Skeletal muscle tissue (tissue), 4 donors: ENCODE data around the gene CASS4. TPM values are rescaled to one million over a fixed set of nuclear protein-coding genes. Genes with fewer than 3 reads are reported as not detected.
A peak's percentile ranks its signal among the peaks of the same experiment; 100 is the strongest.

ENCODE experiments used
- H3K27ac ChIP-seq: one replicate; pipeline ENCODE4 v1.7.0; 2013; ENCODE audit warnings: mild to moderate bottlenecking, low read depth, low read length, inconsistent platforms
- H3K27me3 ChIP-seq, 3 donors: one replicate each; pipeline ENCODE4 v1.7.0; 2013; ENCODE audit warnings: low read length in 3 of 3; ENCODE audit not compliant: control insufficient read depth in 3 of 3, insufficient read depth in 3 of 3
- H3K36me3 ChIP-seq, 3 donors: one replicate each; pipeline ENCODE4 v1.7.0; 2013; ENCODE audit warnings: low read length in 3 of 3; ENCODE audit not compliant: control insufficient read depth in 3 of 3, insufficient read depth in 3 of 3
- H3K4me1 ChIP-seq, 3 donors: one replicate each; pipeline ENCODE4 v1.7.0; 2013; ENCODE audit warnings: low read length in 3 of 3, mild to moderate bottlenecking in 3 of 3; ENCODE audit not compliant: control insufficient read depth in 3 of 3, insufficient read depth in 3 of 3
- H3K4me3 ChIP-seq, 3 donors: one replicate each; pipeline ENCODE4 v1.7.0; 2013; ENCODE audit warnings: low read length in 3 of 3
- H3K9ac ChIP-seq, 3 donors: one replicate each; pipeline ENCODE4 v1.7.0; 2013; ENCODE audit warnings: low read length in 3 of 3, mild to moderate bottlenecking in 3 of 3, moderate library complexity in 2 of 3, low read depth in 1 of 3
- H3K9me3 ChIP-seq, 3 donors: one replicate each; pipeline ENCODE4 v1.7.0; 2013; ENCODE audit warnings: low read length in 3 of 3; ENCODE audit not compliant: control insufficient read depth in 3 of 3
- total RNA-seq: library from RNA; depleted of rRNA; stranded (reverse); fragments of >200 nt; gene quantifications from one replicate; pipeline ENCODE4 v1.2.3, GENCODE V29; 2014
- donor health status: Osteomylitis.

The CASS4 gene, protein sequence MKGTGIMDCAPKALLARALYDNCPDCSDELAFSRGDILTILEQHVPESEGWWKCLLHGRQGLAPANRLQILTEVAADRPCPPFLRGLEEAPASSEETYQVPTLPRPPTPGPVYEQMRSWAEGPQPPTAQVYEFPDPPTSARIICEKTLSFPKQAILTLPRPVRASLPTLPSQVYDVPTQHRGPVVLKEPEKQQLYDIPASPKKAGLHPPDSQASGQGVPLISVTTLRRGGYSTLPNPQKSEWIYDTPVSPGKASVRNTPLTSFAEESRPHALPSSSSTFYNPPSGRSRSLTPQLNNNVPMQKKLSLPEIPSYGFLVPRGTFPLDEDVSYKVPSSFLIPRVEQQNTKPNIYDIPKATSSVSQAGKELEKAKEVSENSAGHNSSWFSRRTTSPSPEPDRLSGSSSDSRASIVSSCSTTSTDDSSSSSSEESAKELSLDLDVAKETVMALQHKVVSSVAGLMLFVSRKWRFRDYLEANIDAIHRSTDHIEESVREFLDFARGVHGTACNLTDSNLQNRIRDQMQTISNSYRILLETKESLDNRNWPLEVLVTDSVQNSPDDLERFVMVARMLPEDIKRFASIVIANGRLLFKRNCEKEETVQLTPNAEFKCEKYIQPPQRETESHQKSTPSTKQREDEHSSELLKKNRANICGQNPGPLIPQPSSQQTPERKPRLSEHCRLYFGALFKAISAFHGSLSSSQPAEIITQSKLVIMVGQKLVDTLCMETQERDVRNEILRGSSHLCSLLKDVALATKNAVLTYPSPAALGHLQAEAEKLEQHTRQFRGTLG
- 3.7 TPM for total RNA-seq

DNA sequence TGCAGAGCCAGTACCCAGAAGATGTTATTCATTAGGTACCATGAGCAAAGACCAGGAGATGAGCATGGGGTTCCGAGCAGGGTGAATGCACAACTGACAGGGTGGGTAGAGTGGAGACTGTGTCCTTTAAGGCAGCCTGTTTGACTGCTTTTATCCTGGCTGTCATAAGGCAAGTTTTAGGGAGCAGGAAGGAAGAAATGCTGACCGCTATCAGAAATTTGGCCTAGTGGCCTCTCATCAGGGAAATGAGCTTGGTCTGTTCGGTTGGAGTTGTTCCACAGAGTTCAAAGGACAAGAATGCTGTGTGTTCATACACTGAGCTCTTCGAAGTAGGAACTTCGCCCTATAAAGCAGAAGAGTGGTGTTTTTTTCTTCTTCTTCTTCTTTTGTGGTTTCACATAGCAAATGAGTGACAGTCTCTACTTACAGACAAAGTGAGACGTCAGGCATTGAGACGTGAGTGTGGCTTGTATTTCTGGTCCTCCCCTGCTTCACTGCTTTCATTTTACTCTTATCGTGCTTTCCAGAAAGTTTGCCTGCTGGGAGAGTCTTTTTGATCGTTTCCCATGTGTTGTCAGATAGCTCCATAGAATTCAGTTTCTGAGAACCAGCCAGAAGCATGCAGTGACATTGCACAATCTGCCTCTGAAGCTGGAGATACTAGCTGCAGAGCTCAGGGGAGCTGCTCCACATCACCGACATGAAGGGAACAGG lies at the start of gene CASS4:
CASS4 (plus strand) TSS at position 502 of the 714 bp plus-strand sequence; CDS start at position 701, 199 bp downstream.
- peaks cover 3 to 5% (median 5%) of the 10 kb centered on the region in 3 donors for H3K4me1 ChIP-seq
- H3K27me3 ChIP-seq: no peaks in the 10 kb centered on the region
- peaks cover 9 to 16% (median 12%) of the 10 kb centered on the region in 3 donors for H3K36me3 ChIP-seq
- peak within 1 kb of the TSS; percentile 18 to 29 (median 28) for H3K4me3 ChIP-seq
- H3K27ac ChIP-seq: peak within 1 kb of the TSS; percentile 28
- H3K9me3 ChIP-seq: no peaks in the 10 kb centered on the region
- H3K9ac ChIP-seq: peak within 1 kb of the TSS in 2 of 3 donors; percentile 25 to 43

DNA sequence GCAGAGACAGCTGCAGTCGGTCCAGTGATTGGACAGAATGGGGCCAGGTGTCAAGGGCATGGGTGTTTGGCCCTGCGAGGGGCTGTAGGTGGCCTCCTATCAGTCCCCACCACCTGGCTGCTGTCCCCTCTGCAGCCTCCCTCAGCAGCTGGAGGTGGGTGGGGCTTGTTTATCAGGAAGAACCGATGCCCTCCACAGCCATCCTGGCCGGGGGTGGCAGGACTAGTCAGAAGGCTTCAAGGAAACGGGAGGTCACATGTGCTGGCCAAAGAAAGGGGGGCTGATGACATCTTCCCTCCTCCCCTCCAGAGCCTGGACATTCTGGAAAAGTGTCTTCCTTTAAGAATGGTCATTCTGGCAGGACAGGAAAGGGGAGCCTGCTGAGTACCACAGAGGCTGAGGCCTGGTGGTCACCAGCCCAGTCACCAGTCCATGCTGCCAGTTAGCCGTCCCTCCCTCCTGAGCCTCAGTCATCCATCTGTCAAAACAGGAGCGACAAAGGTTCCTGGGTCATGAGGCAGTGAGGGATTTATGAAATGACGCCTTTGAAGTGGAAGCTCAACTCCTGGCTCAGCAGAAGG lies 49.1 kb upstream of the CASS4 start:
- Histone ChIP-seq H3K4me1 (peaks cover 21 to 34% (median 24%) of the 10 kb centered on the region in 3 donors), H3K36me3 (peaks cover 21 to 25% (median 24%) of the 10 kb centered on the region in 3 donors), H3K9me3 (no peaks in the 10 kb centered on the region), H3K4me3 (no peak overlapping the region), H3K9ac (peak overlapping the region in 1 of 3 donors; percentile 30), H3K27ac (no peak overlapping the region), H3K27me3 (no peaks in the 10 kb centered on the region)

DNA sequence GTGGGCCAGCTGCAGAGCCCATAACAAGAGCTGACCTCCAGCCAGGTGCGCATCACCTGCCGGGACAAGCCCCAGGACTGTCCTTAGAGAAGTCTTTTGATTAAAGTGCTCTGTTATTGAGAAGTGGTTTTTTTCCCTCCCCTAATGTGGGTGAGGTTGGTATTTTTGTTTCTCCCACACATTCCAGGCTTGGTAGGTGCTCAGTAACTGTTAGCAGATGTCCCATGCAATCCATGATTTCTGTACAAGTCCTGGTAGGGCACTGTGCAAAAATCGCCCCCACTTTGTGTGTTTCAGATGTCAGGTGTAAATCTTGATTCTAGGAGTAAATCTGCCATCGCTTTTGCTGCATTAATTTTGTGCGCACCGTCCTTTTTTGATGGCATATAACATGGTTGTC lies 48.6 kb upstream of the CASS4 start:
- H3K36me3 ChIP-seq: peaks cover 21 to 25% (median 24%) of the 10 kb centered on the region in 3 donors
- H3K27ac ChIP-seq: no peak overlapping the region
- H3K27me3 ChIP-seq: no peaks in the 10 kb centered on the region
- no peak overlapping the region for H3K4me3 ChIP-seq
- no peak overlapping the region for H3K9ac ChIP-seq
- H3K9me3 ChIP-seq: no peaks in the 10 kb centered on the region
- H3K4me1 ChIP-seq: peaks cover 21 to 34% (median 23%) of the 10 kb centered on the region in 3 donors

DNA sequence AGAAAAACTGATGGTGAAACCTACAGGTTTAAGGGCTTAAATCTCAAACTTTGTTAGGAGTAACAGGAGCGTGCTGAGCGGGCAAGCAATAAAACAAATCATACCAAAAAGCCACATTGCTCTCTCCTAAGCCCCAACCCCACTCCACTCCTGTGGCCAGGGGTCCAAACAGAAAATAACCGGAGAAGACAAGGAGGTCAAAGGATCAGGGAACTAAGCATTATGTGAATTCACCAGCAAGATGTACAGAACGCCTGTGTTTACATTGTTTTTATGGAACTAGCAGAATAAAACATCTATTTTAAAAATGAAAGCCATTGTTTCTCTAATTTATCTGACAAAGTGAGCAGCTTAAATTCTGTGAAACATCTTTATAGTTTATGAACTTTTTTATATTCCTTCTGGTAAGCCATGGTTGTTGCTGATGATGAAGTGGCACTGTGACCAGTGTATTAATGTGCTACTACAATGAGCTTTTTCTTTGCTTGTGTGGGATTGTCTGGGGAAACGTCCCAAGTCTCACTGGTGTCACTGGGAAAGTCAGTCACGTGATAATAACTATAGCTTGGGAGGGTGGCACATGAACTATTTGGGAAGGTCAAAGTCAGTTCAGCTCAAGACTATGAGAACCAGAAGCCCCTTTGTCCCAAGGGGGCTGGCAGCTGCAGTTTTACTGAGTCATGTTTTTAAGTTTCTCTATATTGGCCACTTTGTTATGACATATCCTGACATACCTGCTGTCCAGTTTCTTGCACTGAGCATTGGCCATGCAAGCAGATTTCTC lies 43.5 kb upstream of the CASS4 start:
- H3K4me3 ChIP-seq: no peak overlapping the region
- H3K36me3 ChIP-seq: peaks cover 16 to 28% (median 24%) of the 10 kb centered on the region in 3 donors
- H3K9me3 ChIP-seq: no peaks in the 10 kb centered on the region
- H3K9ac ChIP-seq: no peak overlapping the region
- H3K4me1 ChIP-seq: no peaks in the 10 kb centered on the region
- no peaks in the 10 kb centered on the region for H3K27me3 ChIP-seq
- H3K27ac ChIP-seq: no peak overlapping the region

DNA sequence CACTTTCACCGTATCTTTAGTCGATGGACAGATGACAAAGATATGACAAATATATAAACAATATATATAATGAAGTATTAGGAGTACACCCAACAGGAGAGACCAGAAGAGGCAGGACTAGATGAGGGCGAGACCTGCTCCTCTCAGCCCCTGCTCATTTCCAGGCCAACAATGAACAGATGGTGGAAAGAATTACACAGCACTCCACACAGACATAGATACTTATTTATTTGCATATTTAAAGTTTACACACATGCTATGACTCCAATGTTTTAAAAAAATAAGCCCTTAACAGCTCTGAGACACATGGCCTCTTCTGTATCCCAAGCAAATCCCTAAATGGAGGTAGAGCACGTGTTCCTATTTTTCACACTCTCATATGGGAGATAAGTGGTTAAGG lies 42.9 kb upstream of the CASS4 start:
- H3K4me1 ChIP-seq: no peaks in the 10 kb centered on the region
- peaks cover 14 to 28% (median 24%) of the 10 kb centered on the region in 3 donors for H3K36me3 ChIP-seq

DNA sequence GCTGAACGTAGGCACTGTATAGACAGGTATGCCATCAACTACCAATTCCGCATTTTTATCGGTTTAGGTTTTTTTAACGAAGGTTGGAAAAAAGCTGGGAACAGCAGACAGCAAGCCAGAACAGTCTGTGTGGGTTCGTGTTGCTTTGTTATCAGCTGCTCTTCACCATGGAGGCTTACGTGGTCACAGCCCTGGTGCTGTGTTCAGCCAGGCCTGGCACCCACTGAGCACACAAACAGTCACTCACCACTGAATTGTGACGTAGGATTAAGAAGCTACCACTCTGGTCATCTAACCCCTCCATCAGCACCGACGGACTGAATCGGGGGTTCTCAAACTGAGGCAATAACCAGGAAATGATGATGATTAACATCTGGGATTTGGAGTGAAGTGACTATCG lies 40.1 kb upstream of the CASS4 start:
- Histone ChIP-seq H3K9me3 (no peaks in the 10 kb centered on the region), H3K36me3 (peaks cover 0 to 8% (median 7%) of the 10 kb centered on the region in 3 donors), H3K4me3 (no peak overlapping the region), H3K27me3 (no peaks in the 10 kb centered on the region), H3K4me1 (no peaks in the 10 kb centered on the region), H3K9ac (no peak overlapping the region), H3K27ac (no peak overlapping the region)

More for the DNA sequence above, 42.9 kb upstream of the CASS4 start:
- Histone ChIP-seq H3K27me3 (no peaks in the 10 kb centered on the region), H3K4me3 (no peak overlapping the region), H3K27ac (no peak overlapping the region), H3K9me3 (no peaks in the 10 kb centered on the region), H3K9ac (no peak overlapping the region)

DNA sequence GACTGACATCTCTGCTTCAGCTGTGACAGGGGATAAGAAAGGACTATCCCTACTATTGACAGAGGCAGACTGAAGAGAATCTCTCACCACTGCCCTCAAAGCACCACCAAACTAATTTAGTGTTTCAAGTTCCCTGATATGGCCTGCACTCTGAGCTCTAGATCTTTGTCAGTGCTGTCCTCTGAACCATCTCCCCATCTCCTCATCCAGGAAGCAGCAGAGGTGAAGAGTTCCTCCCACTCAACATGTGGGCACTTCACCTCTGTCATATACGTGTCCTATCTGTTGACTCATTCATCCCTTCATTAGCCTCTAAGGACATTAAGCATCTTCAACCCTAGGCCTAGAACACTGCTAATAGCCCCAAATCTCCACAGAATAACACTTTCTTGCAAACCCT lies 39.2 kb upstream of the CASS4 start:
- Histone ChIP-seq H3K4me1 (no peaks in the 10 kb centered on the region), H3K27me3 (no peaks in the 10 kb centered on the region), H3K27ac (no peak overlapping the region), H3K9me3 (no peaks in the 10 kb centered on the region), H3K36me3 (peaks cover 0 to 3% (median under 1%) of the 10 kb centered on the region in 3 donors), H3K4me3 (no peak overlapping the region), H3K9ac (no peak overlapping the region)

DNA sequence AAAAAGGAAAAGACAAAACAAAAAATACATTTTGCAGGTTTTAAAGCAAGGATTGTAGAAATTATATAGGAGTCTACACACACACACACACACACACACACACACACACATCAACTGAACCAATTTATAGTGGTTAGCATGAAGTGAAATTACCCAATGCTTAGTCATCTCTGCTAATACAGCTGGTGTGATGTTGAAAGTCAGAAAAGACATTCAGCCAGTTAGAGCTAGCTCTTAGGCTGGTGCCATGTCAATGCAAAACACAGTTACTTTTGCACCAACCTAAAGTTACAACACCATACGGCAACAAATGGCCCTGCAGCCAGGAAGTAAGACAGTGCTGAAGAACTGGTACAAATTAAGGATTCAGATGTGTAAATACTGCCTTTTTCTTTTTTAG lies 38.1 kb upstream of the CASS4 start:
- Histone ChIP-seq H3K27ac (no peak overlapping the region), H3K9me3 (no peaks in the 10 kb centered on the region), H3K36me3 (peaks cover 0 to 6% (median 0%) of the 10 kb centered on the region in 3 donors), H3K4me1 (no peaks in the 10 kb centered on the region), H3K4me3 (no peak overlapping the region), H3K27me3 (no peaks in the 10 kb centered on the region), H3K9ac (no peak overlapping the region)

DNA sequence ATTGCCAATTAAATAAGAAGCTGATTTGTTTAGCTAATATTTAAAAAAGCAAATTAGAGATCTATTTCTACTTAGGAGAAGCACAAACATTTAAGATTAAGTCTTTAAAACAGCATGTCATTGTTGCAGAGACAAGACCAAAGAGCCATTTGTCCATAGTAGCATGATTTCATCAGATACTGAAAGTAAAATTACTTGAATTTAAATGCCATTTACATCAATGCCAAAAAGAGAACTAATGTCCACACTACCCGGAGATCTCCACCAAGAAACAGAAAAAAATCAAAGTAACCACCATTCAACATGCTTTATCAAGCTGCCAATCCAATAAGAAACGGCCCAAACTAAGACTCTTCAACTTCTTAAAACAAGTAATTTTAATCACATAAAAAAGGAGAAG lies 35.7 kb upstream of the CASS4 start:
- H3K9ac ChIP-seq: no peak overlapping the region
- H3K27me3 ChIP-seq: no peaks in the 10 kb centered on the region
- H3K4me1 ChIP-seq: no peaks in the 10 kb centered on the region
- H3K4me3 ChIP-seq: no peak overlapping the region
- H3K36me3 ChIP-seq: peaks cover 0 to 9% (median 0%) of the 10 kb centered on the region in 3 donors
- H3K9me3 ChIP-seq: no peaks in the 10 kb centered on the region
- H3K27ac ChIP-seq: no peak overlapping the region
